Esophagus squamous epithelium (tissue), 5 donors: ENCODE data around the gene WNT8A. TPM values are rescaled to one million over a fixed set of nuclear protein-coding genes. Genes with fewer than 3 reads are reported as not detected.
A peak's percentile ranks its signal among the peaks of the same experiment; 100 is the strongest.
"Not testable (repeated sequence)": the region's sequence is repeated elsewhere in the genome, so short reads cannot be mapped to it uniquely, and the experiment has no call there.

Experiments
- DNase-seq: peaks from one replicate; lab custom pipeline; 2025; lab: John Stamatoyannopoulos, UW
- H3K27ac ChIP-seq, 4 donors: fragments of 200-600 bp; sonication (generic); one replicate each; pipeline ENCODE4 v1.5.1; 2016 to 2019; ENCODE audit warnings: mild to moderate bottlenecking in 1 of 4
- H3K27me3 ChIP-seq, 4 donors: fragments of 200-600 bp; sonication (generic); 1 replicate in 3 of 4; 2 replicates in 1 of 4; pipeline versions ENCODE4 v1.5.1 to v1.6.0; 2017 to 2021; ENCODE audit warnings: antibody characterized with exemption in 1 of 4
- H3K36me3 ChIP-seq, 3 donors: fragments of 200-600 bp; sonication (generic); one replicate each; pipeline ENCODE4 v1.5.1; 2016 to 2019
- H3K4me1 ChIP-seq, 3 donors: fragments of 200-600 bp; sonication (generic); one replicate each; pipeline ENCODE4 v1.5.1; 2017 to 2019
- H3K4me3 ChIP-seq, 4 donors: fragments of 200-600 bp; sonication (generic); 1 replicate in 3 of 4; 2 replicates in 1 of 4; pipeline ENCODE4 v1.5.1; 2016 to 2019; ENCODE audit warnings: mild to moderate bottlenecking in 2 of 4, moderate library complexity in 1 of 4
- H3K9me3 ChIP-seq, 3 donors: fragments of 200-600 bp; sonication (generic); one replicate each; pipeline ENCODE4 v1.5.1; 2016 to 2019
- CTCF ChIP-seq, 6 experiments: fragments of 450-650 bp in 4 of 6; fragments of 200-600 bp in 2 of 6; sonication (generic) in 2 of 6; IDR thresholded peaks; one replicate each; pipeline ENCODE4 v1.5.1; 2016 to 2019; ENCODE audit warnings: antibody characterized with exemption in 6 of 6, mild to moderate bottlenecking in 4 of 6, moderate library complexity in 4 of 6
- POLR2A ChIP-seq, 4 donors: fragments of 450-650 bp; IDR thresholded peaks; one replicate each; pipeline ENCODE4 v1.6.1; 2017; ENCODE audit warnings: antibody characterized with exemption in 4 of 4, mild to moderate bottlenecking in 4 of 4, moderate library complexity in 3 of 4
- WGBS, 2 donors: methylation state at CpG; one replicate each; pipeline ENCODE4 v1.1.5; 2018; 5-methylcytosine and 5-hydroxymethylcytosine counted together
- intact Hi-C: fragments of 100-400 bp; cut with DNase I; formaldehyde crosslinking; loops from one replicate; pipeline ENCODE4 v1.15.0; 2022
- total RNA-seq, 4 donors: library from RNA; depleted of rRNA; stranded (reverse); fragments of >200 nt; gene quantifications; one replicate each; pipeline ENCODE4 v1.1.0, GENCODE V29; 2016
- donor health status: DM: yes; HTN: yes; CAD: no.

Gene WNT8A
- not detected for total RNA-seq

- Histone ChIP-seq H3K27ac (no peak within 1 kb of the TSS), H3K27me3 (no peaks in the 10 kb centered on the region), H3K36me3 (no peaks in the 10 kb centered on the region), H3K4me3 (no peak within 1 kb of the TSS), H3K9me3 (no peaks in the 10 kb centered on the region), H3K4me1 (no peaks in the 10 kb centered on the region)
- intact Hi-C loops = no loop called here
- WGBS, 2 donors = 58 to 60% methylated on average over 3 to 5 of the region's 5 CpGs
- DNase-seq = no peak
- no peak for TF ChIP-seq POLR2A (IDR thresholded peaks at IDR 0.05)
- no peak for TF ChIP-seq CTCF (IDR thresholded peaks at IDR 0.05)
These were observed at the start of gene WNT8A for GRCh38 chr5:138083702-138084101. Gene WNT8A (plus strand): TSS chr5:138084033. CDS start chr5:138084128, 95 bp downstream.

- H3K4me1 ChIP-seq = peaks cover 9 to 30% (median 16%) of the 10 kb centered on the region in 3 donors
- peak; percentile 3 for DNase-seq
- no peaks in the 10 kb centered on the region for H3K9me3 ChIP-seq
- no peaks in the 10 kb centered on the region for H3K36me3 ChIP-seq
- H3K27me3 ChIP-seq = no peaks in the 10 kb centered on the region
- intact Hi-C loops = no loop called here
- H3K27ac ChIP-seq = peak overlapping the region in 3 of 4 donors; percentile 34 to 66 (median 55)
- WGBS, 2 donors = 20 to 29% methylated on average over 9 to 10 of the region's 11 CpGs
- no peak overlapping the region for H3K4me3 ChIP-seq
- TF ChIP-seq CTCF (IDR thresholded peaks at IDR 0.05) (peak; percentile 71 to 85 (median 76)), POLR2A (IDR thresholded peaks at IDR 0.05) (no peak)
These were observed 48.0 kb upstream of the WNT8A start for GRCh38 chr5:138035605-138036537.

GRCh38 chr5:138037271-138037670, 46.6 kb upstream of the WNT8A start:
- Histone ChIP-seq H3K27me3 (no peaks in the 10 kb centered on the region), H3K4me3 (no peak overlapping the region), H3K27ac (no peak overlapping the region), H3K4me1 (peaks cover 0 to 17% (median 6%) of the 10 kb centered on the region in 3 donors), H3K36me3 (no peaks in the 10 kb centered on the region), H3K9me3 (no peaks in the 10 kb centered on the region)
- no peak for TF ChIP-seq POLR2A (IDR thresholded peaks at IDR 0.05)
- TF ChIP-seq CTCF (IDR thresholded peaks at IDR 0.05) = no peak
- DNase-seq = no peak
- intact Hi-C loops = no loop called here

- intact Hi-C loops = no loop called here
- Histone ChIP-seq H3K9me3 (no peaks in the 10 kb centered on the region), H3K27ac (no peak overlapping the region), H3K27me3 (no peaks in the 10 kb centered on the region), H3K36me3 (no peaks in the 10 kb centered on the region), H3K4me1 (peaks cover 0 to 17% (median 6%) of the 10 kb centered on the region in 3 donors), H3K4me3 (no peak overlapping the region)
- WGBS, 2 donors = 73 to 96% methylated on average over 1 of the region's 1 CpG
- DNase-seq = no peak
- TF ChIP-seq CTCF (IDR thresholded peaks at IDR 0.05) = no peak
- no peak for TF ChIP-seq POLR2A (IDR thresholded peaks at IDR 0.05)
These were observed 45.8 kb upstream of the WNT8A start for GRCh38 chr5:138037907-138038633.

- DNase-seq = no peak
- no peak overlapping the region for H3K4me3 ChIP-seq
- TF ChIP-seq POLR2A (IDR thresholded peaks at IDR 0.05) (no peak), CTCF (IDR thresholded peaks at IDR 0.05) (no peak)
- no peaks in the 10 kb centered on the region for H3K27me3 ChIP-seq
- H3K4me1 ChIP-seq = peaks cover 0 to 11% (median 6%) of the 10 kb centered on the region in 3 donors
- intact Hi-C loops = no loop called here
- no peaks in the 10 kb centered on the region for H3K9me3 ChIP-seq
- 40 to 67% methylated on average over 1 of the region's 1 CpG for WGBS, 2 donors
- H3K36me3 ChIP-seq = no peaks in the 10 kb centered on the region
- H3K27ac ChIP-seq = no peak overlapping the region
These were observed 45.0 kb upstream of the WNT8A start for GRCh38 chr5:138038826-138039225.

GRCh38 chr5:138045283-138045682, 38.5 kb upstream of the WNT8A start:
- H3K36me3 ChIP-seq, H3K4me3 ChIP-seq, DNase-seq, intact Hi-C loops, H3K9me3 ChIP-seq, H3K4me1 ChIP-seq, H3K27me3 ChIP-seq, H3K27ac ChIP-seq: not testable (repeated sequence)
- WGBS, 2 donors = 91 to 92% methylated on average over 3 of the region's 3 CpGs
